DND-41 (cell line): ENCODE results near the gene RALGPS1.

Experiments used
- EZH2 ChIP-seq: IDR thresholded peaks from 3 replicates; pipeline ENCODE4 v1.6.1; 2012; ENCODE audit warnings: borderline replicate concordance, low read depth, mild to moderate bottlenecking, moderate library complexity, low read length, inconsistent platforms; ENCODE audit not compliant: severe bottlenecking
- TF ChIP-seq, protein P1 (sequence below): IDR thresholded peaks from 2 replicates; pipeline ENCODE4 v1.5.1; 2012; ENCODE audit warnings: borderline replicate concordance, low read length, moderate library complexity, mild to moderate bottlenecking; ENCODE audit not compliant: poor library complexity, severe bottlenecking; ENCODE audit errors: extremely low read depth

DNA sequence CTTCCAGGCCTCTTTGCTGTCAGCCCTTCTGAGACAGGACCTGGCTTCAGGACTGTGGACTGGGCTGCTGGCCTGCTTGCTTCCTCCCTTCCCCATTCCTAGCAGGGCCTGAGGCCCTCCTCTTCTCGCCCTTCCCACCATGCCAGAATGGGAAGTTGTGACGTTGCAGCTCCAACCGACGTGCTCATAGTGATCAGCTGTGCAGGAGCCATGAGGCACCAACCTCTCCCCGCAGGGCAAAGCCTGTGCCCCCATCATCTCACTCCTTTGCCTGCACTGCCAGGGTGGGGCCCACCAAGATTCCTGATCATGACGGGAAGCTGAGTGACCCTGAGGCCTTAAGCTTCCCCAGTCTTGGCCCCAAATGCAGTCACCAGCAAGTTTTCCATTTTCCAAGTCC is 304.9 kb downstream of the RALGPS1 start:
- TF ChIP-seq, protein P1, sequence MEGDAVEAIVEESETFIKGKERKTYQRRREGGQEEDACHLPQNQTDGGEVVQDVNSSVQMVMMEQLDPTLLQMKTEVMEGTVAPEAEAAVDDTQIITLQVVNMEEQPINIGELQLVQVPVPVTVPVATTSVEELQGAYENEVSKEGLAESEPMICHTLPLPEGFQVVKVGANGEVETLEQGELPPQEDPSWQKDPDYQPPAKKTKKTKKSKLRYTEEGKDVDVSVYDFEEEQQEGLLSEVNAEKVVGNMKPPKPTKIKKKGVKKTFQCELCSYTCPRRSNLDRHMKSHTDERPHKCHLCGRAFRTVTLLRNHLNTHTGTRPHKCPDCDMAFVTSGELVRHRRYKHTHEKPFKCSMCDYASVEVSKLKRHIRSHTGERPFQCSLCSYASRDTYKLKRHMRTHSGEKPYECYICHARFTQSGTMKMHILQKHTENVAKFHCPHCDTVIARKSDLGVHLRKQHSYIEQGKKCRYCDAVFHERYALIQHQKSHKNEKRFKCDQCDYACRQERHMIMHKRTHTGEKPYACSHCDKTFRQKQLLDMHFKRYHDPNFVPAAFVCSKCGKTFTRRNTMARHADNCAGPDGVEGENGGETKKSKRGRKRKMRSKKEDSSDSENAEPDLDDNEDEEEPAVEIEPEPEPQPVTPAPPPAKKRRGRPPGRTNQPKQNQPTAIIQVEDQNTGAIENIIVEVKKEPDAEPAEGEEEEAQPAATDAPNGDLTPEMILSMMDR: no peak
- no peak for TF ChIP-seq EZH2
